ENCODE measurements around the gene MYBBP1A. TPM values are rescaled to one million over a fixed set of nuclear protein-coding genes. Genes with fewer than 3 reads are reported as not detected.

The MYBBP1A gene
- total and polyA plus RNA-seq, 12 donors = 18.7 to 30.3 (median 23.4) TPM

DNA sequence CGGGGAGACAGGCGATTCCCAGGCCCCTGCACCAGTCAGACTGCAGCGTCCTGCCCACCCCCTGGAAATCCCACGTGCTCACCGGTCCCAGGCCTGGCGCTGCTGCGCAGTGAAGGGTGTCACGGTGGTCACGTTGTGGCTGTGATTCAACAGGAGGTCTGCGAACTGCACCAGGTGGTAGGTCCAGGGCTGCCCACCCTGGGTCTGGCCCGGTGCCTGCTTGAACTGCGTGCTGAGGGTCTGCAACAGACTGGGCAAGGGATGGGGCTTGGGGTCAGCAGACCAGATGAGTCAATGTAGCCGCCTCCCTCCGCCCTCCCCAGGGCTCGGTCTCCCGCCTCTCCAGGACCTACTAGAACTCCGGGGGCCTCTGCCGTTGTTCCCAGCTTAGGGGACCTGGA lies 7.1 kb downstream of the MYBBP1A start:
- no peaks in the 10 kb centered on the region for H3K4me1 ChIP-seq
- no peak overlapping the region for H3K27ac ChIP-seq
- H3K36me3 ChIP-seq = peaks cover 0 to 99% (median 47%) of the 10 kb centered on the region in 9 donors
- TF ChIP-seq, protein P1, sequence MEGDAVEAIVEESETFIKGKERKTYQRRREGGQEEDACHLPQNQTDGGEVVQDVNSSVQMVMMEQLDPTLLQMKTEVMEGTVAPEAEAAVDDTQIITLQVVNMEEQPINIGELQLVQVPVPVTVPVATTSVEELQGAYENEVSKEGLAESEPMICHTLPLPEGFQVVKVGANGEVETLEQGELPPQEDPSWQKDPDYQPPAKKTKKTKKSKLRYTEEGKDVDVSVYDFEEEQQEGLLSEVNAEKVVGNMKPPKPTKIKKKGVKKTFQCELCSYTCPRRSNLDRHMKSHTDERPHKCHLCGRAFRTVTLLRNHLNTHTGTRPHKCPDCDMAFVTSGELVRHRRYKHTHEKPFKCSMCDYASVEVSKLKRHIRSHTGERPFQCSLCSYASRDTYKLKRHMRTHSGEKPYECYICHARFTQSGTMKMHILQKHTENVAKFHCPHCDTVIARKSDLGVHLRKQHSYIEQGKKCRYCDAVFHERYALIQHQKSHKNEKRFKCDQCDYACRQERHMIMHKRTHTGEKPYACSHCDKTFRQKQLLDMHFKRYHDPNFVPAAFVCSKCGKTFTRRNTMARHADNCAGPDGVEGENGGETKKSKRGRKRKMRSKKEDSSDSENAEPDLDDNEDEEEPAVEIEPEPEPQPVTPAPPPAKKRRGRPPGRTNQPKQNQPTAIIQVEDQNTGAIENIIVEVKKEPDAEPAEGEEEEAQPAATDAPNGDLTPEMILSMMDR (IDR thresholded peaks at IDR 0.05) = no peak
- intact Hi-C loops (cut with DNase I) = loop anchor here in 1 of 10 donors (10.0 kb wide), 1 partner anchor 123 kb away; no protein-coding TSS in a partner anchor
- H3K9me3 ChIP-seq = no peaks in the 10 kb centered on the region
- no peaks in the 10 kb centered on the region for H3K27me3 ChIP-seq
- DNase-seq = no peak
- ATAC-seq = no peak
- WGBS, 2 donors = 94 to 95% methylated on average over 18 of the region's 18 CpGs
- no peak overlapping the region for H3K4me3 ChIP-seq

DNA sequence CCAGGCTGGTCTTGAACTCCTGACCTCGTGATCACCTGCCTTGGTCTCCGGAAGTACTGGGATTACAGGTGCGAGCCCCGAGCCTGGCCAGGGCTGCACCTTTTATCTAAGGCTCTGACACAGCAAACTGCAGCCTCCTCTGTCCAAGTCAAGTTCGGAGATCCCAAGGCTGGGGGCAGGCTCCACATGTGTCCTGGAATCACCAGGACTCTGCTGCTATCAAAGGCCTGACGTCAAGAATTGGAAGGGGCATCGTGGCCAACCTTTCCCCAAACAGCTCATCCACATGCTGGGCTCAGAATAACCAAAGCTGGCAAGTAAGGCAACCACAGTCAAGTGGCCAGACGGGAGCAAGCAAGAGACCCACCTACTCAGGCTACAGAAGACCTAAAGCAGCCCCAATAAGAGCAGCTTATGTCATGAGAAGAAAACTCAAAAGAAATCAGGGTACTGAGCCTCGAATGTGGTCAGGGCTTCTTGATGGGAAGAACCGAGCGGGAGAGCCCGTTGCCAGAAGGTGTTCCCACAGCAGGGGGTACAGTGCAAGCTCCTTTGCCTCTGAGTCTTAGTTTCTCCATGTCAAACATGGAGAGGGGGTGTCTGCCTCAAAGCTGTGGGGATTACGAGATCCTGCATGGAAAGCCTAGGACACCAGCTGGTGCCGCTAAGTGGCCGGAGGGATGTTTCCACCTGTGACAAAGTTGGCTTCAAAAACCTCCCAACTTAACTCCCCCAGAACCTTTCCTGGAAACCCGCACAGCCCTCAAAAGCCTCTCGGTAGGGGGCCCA lies 7.9 kb downstream of the MYBBP1A start:
- no peak overlapping the region for H3K27ac ChIP-seq
- no peaks in the 10 kb centered on the region for H3K4me1 ChIP-seq
- peaks cover 0 to 99% (median 52%) of the 10 kb centered on the region in 9 donors for H3K36me3 ChIP-seq
- DNase-seq (no peak), ATAC-seq (peak in 2 of 8 donors; percentile 15 to 50)
- intact Hi-C loops (cut with DNase I) = loop anchor here in 1 of 10 donors (10.0 kb wide), 1 partner anchor 123 kb away; no protein-coding TSS in a partner anchor
- H3K4me3 ChIP-seq = no peak overlapping the region
- 85 to 88% methylated on average over 17 of the region's 17 CpGs for WGBS, 2 donors
- no peaks in the 10 kb centered on the region for H3K27me3 ChIP-seq
- H3K9me3 ChIP-seq = no peaks in the 10 kb centered on the region
- TF ChIP-seq, protein P1 (IDR thresholded peaks at IDR 0.05) = no peak

DNA sequence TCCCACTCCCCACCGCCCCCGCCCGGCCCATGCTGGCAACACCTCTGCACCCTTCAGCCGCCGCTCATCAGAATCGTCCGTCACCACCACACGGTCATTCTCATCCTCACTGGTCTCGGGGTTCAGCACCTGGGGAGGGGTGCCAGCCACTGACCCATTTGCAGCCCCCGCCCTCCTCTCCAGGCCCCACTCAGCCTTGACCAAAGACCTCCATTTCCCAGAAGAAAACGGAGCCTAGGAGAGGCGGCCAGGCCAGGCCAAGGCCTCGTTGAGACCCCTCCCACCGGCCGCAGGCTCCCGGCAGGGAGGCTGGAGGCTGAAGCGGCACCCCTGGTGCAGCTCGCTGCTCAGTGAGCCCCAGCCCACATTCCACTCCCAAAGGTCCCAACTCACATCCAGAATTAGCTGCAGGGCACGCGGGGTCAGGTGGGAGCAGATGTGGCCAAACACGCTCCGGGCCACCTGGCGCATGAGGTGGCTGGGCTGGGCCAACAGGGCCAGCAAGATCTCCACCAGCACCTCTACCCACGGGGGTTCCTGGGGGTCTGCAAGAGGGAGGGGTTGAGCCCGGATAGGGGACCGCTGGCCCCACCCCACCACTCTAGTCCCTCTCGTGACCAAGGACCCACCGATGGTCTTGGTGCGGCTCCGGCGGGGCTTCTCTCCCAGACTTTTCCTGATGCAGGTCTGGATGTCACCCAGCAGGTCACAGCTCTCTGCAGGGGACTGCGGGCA lies 9.8 kb downstream of the MYBBP1A start:
- TF ChIP-seq, protein P1 (IDR thresholded peaks at IDR 0.05) = no peak
- intact Hi-C loops (cut with DNase I) = loop anchor here in 1 of 10 donors (10.0 kb wide), 1 partner anchor 121 kb away; no protein-coding TSS in a partner anchor
- no peak for DNase-seq
- no peaks in the 10 kb centered on the region for H3K9me3 ChIP-seq
- peaks cover 0 to 98% (median 50%) of the 10 kb centered on the region in 9 donors for H3K36me3 ChIP-seq
- no peak for ATAC-seq
- peaks cover 0 to 19% (median 6%) of the 10 kb centered on the region in 9 donors for H3K4me1 ChIP-seq
- no peaks in the 10 kb centered on the region for H3K27me3 ChIP-seq
- no peak overlapping the region for H3K27ac ChIP-seq
- H3K4me3 ChIP-seq = no peak overlapping the region
- 91 to 94% methylated on average over 32 of the region's 32 CpGs for WGBS, 2 donors

DNA sequence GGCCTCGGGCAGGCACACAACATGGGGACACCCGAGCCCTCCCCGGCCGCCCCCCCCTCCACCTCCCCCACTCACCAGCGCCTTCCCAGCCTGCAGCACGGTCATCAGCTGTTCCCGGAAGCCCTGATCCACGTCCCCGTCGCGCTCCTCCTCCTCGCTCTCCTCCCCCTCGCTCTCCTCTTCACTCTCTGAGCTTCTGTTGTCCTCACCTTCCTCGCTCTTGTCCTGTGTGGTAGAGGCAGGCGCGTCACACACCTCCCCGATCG lies 10.3 kb downstream of the MYBBP1A start:
- DNase-seq = no peak
- ATAC-seq = no peak
- H3K9me3 ChIP-seq = no peaks in the 10 kb centered on the region
- H3K4me1 ChIP-seq = peaks cover 0 to 24% (median 10%) of the 10 kb centered on the region in 9 donors
- no peak overlapping the region for H3K4me3 ChIP-seq
- H3K27me3 ChIP-seq = no peaks in the 10 kb centered on the region
- H3K36me3 ChIP-seq = peaks cover 0 to 98% (median 45%) of the 10 kb centered on the region in 9 donors
- H3K27ac ChIP-seq = no peak overlapping the region
- WGBS, 2 donors = 83 to 88% methylated on average over 17 to 18 of the region's 18 CpGs
- intact Hi-C loops (cut with DNase I) = loop anchor here in 4 of 10 donors (5.0 to 10.0 kb wide), 3 partner anchors 38 to 123 kb away; no protein-coding TSS in a partner anchor
- TF ChIP-seq, protein P1 (IDR thresholded peaks at IDR 0.05) = no peak

Measured in heart right ventricle (tissue), 16 donors.